Measurements from ENCODE around the gene GOLGA8G.
"Not testable (repeated sequence)": the region's sequence is repeated elsewhere in the genome, so short reads cannot be mapped to it uniquely, and the experiment has no call there.

The GOLGA8G gene, protein sequence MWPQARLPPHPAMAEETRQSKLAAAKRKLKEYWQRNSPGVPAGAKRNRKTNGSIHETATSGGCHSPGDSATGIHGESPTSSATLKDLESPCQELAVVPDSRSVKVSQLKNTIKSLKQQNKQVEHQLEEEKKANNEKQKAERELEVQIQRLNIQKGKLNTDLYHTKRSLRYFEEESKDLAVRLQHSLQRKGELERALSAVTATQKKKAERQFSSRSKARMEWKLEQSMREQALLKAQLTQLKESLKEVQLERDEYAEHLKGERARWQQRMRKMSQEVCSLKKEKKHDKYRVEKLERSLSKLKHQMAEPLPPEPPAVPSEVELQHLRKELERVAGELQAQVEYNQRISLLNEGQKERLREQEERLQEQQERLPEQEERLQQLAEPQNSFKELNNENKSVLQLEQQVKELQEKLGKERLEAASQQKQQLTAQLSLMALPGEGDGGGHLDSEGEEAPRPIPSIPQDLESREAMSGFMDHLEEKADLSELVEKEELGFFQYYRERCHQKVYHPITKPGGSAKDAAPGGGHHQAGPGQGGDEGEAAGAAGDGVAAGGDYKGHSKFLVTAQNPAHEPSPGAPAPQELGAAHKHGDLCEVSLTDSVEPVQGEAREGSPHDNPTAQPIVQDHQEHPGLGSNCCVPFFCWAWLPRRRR

DNA sequence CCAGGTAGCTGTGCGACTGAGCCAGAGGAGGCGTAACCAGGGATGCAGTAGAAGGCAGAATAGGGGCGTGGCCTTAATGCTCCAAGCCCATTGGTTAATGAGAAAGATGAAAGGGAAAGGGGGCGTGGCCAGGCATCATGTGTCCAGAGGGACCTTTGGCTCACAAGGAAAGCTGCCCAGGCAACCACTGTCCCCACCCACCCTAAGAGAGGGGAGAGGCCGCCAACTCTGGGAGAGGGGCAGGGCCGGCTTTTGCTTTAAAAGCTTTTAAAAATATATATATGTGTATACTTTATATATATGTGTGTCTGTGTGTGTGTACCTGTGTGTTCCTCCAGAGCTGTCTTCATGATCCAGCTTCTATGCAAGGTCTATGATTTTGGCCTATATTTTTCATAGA, at the start of gene GOLGA8G:
GOLGA8G (minus strand) TSS at position 18 of the 400 bp plus-strand sequence. CDS start 62 bp downstream, outside the sequence.
- DNase-seq: not testable (repeated sequence)

DNA sequence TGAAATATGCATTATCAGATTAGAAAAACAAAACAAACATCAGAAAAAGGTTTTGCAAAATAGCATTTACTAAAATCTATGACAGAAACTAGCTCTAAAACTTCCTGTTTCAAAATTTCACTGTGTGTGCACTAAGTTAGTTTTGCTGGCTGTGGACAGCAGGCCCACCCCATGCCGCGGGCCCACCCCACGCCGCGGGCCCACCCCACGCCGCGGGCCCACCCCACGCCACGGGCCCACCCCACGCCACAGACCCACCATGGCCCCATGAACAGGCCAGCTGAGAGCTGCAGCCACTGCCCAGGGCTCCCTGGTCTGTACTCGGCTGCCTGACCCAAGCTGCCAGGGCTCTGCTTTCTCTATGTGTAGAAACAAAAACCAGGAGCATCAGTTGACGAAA, 40.6 kb upstream of the GOLGA8G start:
- DNase-seq: not testable (repeated sequence)

DNA sequence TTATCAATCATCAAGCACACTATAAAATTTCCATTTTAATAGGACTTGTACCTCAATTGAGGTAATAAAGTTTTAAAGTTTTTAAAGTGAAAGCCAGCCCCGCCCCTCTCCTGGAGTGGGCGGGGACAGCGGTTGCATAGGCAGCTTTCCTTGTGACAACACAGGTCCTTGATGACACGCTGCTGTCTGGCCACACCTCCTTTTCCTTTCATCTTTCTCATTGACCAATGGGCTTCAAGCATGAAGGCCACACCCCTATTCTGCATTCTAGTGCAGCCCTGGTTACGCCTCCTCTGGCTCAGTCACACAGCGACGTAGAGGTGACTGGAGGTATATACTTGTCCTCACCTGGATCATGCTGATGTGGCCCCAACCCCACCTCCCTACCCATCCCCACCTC, 20.5 kb upstream of the GOLGA8G start, which contains the start of gene GOLGA6L25:
GOLGA6L25 (plus strand) TSS at position 301 of the 400 bp plus-strand sequence; CDS start at position 362, 61 bp downstream.
- not testable (repeated sequence) for DNase-seq

DNA sequence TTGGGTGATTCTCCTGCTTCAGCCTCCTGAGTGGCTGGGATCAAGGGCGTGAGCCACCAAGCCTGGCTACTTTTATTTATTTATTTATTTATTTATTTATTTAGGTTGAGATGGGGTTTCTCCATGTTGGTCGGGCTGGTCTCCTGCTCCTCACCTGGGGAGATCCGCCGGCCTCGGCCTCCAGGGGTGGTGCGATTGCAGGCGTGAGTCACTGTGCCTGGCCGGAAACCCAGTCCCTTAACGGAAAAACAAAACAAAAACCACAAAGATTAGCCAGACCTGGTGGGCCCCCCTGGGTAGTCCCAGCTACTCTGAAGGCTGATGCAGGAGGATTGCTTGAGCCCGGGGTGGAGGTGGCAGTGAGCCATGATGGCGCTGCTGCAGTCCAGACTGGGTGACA, 17.6 kb downstream of the GOLGA8G start:
- DNase-seq: not testable (repeated sequence)

DNA sequence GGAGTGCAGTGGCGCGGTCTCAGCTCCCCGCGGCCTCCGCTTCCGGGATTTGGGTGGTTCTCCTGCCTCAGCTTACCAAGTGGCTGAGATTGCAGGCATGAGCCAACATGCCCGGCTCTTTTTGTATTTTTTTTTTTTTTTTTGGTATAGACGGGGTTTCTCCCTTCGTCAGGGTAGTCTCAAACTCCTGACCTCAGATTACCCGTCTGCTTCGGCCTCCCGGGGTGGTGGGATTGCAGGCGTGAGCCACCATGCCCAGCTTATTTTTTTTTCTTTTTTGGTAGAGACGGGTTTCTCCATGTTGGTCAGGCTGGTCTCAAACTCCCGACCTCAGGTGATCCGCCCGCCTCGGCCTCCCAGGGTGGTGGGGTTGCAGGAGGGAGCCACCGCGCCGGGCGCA, 18.6 kb downstream of the GOLGA8G start:
- DNase-seq: not testable (repeated sequence)

DNA sequence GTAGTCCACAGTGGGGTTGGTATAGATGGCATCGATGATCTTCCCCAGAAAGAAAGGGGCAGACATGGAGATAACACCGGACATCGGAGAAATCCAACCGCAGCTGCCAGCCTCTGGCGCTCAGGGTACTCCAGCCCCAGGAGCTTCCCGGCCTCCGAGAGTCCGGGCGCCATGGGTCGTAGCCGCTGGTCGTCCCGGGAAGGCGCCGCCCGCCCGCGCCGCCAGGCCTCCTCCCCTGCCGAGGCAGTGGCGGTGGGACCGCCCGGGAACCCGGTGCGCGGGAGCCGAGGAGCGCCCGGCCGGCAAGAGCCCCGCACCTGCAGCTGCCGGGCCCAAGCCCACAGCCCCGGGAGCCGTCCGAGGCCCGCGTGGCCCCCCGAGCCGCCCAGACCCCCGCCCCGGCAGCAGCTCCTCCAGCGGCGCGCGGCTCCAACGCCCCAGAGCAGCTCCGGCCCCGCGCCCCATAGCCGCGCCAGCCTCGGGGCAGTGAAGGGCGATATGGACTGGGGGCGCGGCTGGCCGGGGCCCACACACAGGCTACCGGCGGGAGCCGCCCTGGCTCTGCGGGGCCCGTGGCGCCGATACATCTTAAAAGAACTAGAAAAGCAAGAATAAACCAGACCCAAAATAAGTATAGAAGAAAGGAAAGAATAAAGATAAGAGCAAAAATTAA, 24.4 kb downstream of the GOLGA8G start:
- not testable (repeated sequence) for DNase-seq

DNA sequence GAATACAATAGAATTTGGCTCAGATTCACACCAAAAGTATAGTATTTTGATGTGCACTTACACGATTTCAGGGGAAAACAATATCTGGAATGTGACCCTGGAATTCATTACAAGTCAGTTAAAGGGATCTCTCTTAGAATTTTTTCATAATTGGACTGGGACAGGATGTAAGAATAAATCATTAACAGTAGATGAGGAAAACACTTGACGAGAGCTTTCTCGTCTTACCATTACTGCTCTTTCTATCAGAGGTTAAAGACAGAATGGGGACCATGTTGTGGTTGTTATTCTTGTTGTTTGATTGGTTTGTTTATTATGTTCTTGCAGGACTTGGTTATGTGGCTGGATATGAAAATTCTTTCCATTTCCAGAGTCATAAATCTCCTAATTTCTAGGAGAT, 51.4 kb downstream of the GOLGA8G start:
- not testable (repeated sequence) for DNase-seq
